Measurements from ENCODE around the gene FAM89B. TPM values are rescaled to one million over a fixed set of nuclear protein-coding genes. Genes with fewer than 3 reads are reported as not detected.

The FAM89B gene
- total RNA-seq, 1 donor from 2014 or later = 184 TPM

- TF ChIP-seq, protein P1, sequence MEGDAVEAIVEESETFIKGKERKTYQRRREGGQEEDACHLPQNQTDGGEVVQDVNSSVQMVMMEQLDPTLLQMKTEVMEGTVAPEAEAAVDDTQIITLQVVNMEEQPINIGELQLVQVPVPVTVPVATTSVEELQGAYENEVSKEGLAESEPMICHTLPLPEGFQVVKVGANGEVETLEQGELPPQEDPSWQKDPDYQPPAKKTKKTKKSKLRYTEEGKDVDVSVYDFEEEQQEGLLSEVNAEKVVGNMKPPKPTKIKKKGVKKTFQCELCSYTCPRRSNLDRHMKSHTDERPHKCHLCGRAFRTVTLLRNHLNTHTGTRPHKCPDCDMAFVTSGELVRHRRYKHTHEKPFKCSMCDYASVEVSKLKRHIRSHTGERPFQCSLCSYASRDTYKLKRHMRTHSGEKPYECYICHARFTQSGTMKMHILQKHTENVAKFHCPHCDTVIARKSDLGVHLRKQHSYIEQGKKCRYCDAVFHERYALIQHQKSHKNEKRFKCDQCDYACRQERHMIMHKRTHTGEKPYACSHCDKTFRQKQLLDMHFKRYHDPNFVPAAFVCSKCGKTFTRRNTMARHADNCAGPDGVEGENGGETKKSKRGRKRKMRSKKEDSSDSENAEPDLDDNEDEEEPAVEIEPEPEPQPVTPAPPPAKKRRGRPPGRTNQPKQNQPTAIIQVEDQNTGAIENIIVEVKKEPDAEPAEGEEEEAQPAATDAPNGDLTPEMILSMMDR (IDR thresholded peaks at IDR 0.05; ENCODE audit: partially characterized antibody, unreplicated experiment) = no peak
- peaks cover 1% of the 10 kb centered on the region for H3K9me3 Mint-ChIP-seq (ENCODE audit: unreplicated experiment)
- H3K27me3 Mint-ChIP-seq (ENCODE audit: unreplicated experiment) = peaks cover 3% of the 10 kb centered on the region
- peaks cover 5% of the 10 kb centered on the region for H3K4me1 Mint-ChIP-seq (ENCODE audit: low read depth, unreplicated experiment)
- H3K36me3 Mint-ChIP-seq (ENCODE audit: unreplicated experiment) = no peaks in the 10 kb centered on the region
- DNase-seq = no peak
- H3K4me3 Mint-ChIP-seq (ENCODE audit: unreplicated experiment) = peak overlapping the region; percentile 38
- no peak overlapping the region for H3K27ac Mint-ChIP-seq (ENCODE audit: unreplicated experiment)
These were observed 42.2 kb upstream of the FAM89B start for GRCh38 chr11:65530157-65530496.

- no peaks in the 10 kb centered on the region for H3K9me3 Mint-ChIP-seq (ENCODE audit: unreplicated experiment)
- TF ChIP-seq, protein P1 (IDR thresholded peaks at IDR 0.05; ENCODE audit: partially characterized antibody, unreplicated experiment) = no peak
- H3K4me1 Mint-ChIP-seq (ENCODE audit: low read depth, unreplicated experiment) = peaks cover 11% of the 10 kb centered on the region
- no peak overlapping the region for H3K4me3 Mint-ChIP-seq (ENCODE audit: unreplicated experiment)
- DNase-seq = no peak
- peaks cover 7% of the 10 kb centered on the region for H3K27me3 Mint-ChIP-seq (ENCODE audit: unreplicated experiment)
- H3K27ac Mint-ChIP-seq (ENCODE audit: unreplicated experiment) = no peak overlapping the region
- H3K36me3 Mint-ChIP-seq (ENCODE audit: unreplicated experiment) = no peaks in the 10 kb centered on the region
These were observed 39.8 kb upstream of the FAM89B start for GRCh38 chr11:65532388-65533064.

- peaks cover 12% of the 10 kb centered on the region for H3K4me1 Mint-ChIP-seq (ENCODE audit: low read depth, unreplicated experiment)
- H3K27ac Mint-ChIP-seq (ENCODE audit: unreplicated experiment) = no peak overlapping the region
- H3K27me3 Mint-ChIP-seq (ENCODE audit: unreplicated experiment) = peaks cover 8% of the 10 kb centered on the region
- DNase-seq = no peak
- TF ChIP-seq, protein P1 (IDR thresholded peaks at IDR 0.05; ENCODE audit: partially characterized antibody, unreplicated experiment) = no peak
- H3K36me3 Mint-ChIP-seq (ENCODE audit: unreplicated experiment) = no peaks in the 10 kb centered on the region
- H3K9me3 Mint-ChIP-seq (ENCODE audit: unreplicated experiment) = no peaks in the 10 kb centered on the region
- H3K4me3 Mint-ChIP-seq (ENCODE audit: unreplicated experiment) = no peak overlapping the region
These were observed 37.2 kb upstream of the FAM89B start for GRCh38 chr11:65535102-65535501.

DNA sequence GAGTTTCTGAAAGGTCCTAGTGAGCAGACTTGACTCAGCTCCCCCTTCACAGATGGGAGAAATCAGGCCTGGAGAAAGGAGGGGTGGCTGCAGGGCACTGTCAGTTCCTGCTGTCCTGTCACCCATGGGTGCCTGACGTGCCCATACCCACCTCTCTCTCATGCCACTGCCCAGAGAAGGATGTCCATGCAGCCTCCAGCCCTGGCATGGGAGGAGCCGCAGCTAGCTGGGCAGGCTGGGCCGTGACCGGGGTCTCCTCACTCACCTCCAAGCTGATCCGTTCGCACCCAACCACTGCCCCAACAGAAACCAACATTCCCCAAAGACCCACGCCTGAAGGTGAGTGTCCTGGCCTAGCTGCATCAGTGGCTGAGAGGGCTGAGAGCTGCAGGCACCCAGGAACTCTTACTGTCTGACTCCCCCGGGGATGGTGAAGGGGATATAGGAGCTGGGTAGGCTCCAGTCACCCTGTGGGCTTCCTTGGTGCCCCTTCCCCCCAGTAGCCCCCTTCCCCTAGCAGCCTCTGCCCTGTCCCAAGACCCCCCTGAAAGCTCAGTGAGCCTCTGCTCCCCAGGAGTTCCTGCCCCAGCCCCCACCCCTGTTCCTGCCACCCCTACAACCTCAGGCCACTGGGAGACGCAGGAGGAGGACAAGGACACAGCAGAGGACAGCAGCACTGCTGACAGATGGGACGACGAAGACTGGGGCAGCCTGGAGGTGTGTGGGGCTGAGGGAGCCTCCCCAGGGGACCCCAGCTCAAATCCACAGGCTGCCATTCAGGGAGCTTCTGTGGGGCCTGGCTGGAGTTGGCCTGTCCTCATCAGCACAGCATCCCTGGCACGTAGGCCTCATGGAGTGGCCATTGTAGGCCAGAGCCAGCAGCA lies 35.7 kb upstream of the FAM89B start:
- Mint-ChIP-seq H3K9me3 (ENCODE audit: unreplicated experiment) (no peaks in the 10 kb centered on the region), H3K4me3 (ENCODE audit: unreplicated experiment) (peak overlapping the region; percentile 46), H3K27me3 (ENCODE audit: unreplicated experiment) (peaks cover 10% of the 10 kb centered on the region), H3K4me1 (ENCODE audit: low read depth, unreplicated experiment) (peaks cover 12% of the 10 kb centered on the region), H3K36me3 (ENCODE audit: unreplicated experiment) (no peaks in the 10 kb centered on the region), H3K27ac (ENCODE audit: unreplicated experiment) (peak overlapping the region; percentile 52)
- TF ChIP-seq, protein P1 (IDR thresholded peaks at IDR 0.05; ENCODE audit: partially characterized antibody, unreplicated experiment) = no peak
- DNase-seq = no peak

DNA sequence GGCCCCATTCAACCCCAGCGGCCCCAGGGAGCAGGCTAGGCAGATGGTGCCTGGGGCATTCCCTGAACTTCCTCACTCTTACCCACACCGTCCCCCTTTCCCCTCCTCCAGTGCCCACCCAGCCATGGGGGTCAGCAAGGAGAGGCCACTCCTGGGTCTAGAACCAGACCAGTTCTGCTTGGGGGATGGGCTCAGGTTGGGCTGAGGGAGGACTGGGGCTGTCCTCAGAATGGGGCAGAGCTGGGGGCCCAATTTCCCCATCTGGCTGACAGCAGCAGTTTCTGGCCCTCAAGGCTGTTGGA lies 35.1 kb upstream of the FAM89B start:
- Mint-ChIP-seq H3K4me3 (ENCODE audit: unreplicated experiment) (no peak overlapping the region), H3K36me3 (ENCODE audit: unreplicated experiment) (no peaks in the 10 kb centered on the region), H3K9me3 (ENCODE audit: unreplicated experiment) (peaks cover 2% of the 10 kb centered on the region), H3K4me1 (ENCODE audit: low read depth, unreplicated experiment) (peaks cover 12% of the 10 kb centered on the region), H3K27me3 (ENCODE audit: unreplicated experiment) (peaks cover 13% of the 10 kb centered on the region), H3K27ac (ENCODE audit: unreplicated experiment) (no peak overlapping the region)
- DNase-seq = no peak
- TF ChIP-seq, protein P1 (IDR thresholded peaks at IDR 0.05; ENCODE audit: partially characterized antibody, unreplicated experiment) = no peak

Measured in glutamatergic neuron (in vitro differentiated cells).